Fibroblast of peridontal ligament (primary cell): ENCODE results near the gene SPAG16.

ENCODE experiments used
- DNase-seq: peaks from one replicate; pipeline ENCODE4 v3.0.0-alpha.2; 2010; ENCODE audit errors: extremely low read depth

SPAG16 gene

GRCh38 chr2:214378455-214379103, 1094.3 kb downstream of the SPAG16 start:
- no peak for DNase-seq

- DNase-seq = peak; percentile 13
Observed at GRCh38 chr2:214379227-214379626, 1095.0 kb downstream of the SPAG16 start.

DNA sequence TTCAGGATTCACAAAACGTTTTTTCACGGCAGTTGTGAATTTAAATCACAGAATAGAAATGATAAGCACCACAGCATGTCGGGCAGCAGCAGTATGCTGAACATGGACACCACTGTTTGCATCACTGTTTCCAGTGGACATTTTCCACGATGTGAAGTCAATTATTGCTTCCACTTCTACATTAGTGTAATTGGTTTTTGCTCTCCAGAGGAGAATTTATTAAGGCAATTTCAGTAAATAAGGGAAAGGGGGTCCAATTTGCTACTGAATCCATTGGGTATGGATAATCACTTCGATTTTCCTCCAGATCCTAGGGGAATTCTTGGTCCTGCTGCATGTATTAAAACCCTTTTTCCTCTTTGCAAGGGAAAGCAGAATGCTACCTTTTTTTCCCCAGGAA, 1096.4 kb downstream of the SPAG16 start:
- no peak for DNase-seq

GRCh38 chr2:214382229-214382628, 1098.0 kb downstream of the SPAG16 start:
- DNase-seq = no peak

DNA sequence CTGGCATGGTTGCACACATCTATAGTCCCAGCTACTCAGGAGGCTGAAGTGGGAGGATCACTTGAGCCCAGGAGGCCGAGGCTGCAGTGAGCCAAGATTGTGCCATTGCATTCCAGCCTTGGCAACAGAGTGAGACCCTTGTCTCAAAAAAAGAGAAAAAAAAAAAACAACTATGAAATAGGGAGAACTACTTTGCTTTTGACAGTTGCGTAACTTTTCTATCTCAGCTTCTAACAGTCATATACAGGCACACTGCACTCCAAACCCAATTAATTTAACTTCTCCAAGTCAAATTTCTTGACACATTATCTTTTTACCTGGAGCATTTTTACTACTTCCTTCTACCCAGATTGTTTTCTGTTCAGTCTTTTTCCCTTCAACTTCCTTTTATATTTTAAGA, 1102.5 kb downstream of the SPAG16 start:
- DNase-seq = no peak

GRCh38 chr2:214389334-214389733, 1105.1 kb downstream of the SPAG16 start:
- DNase-seq = no peak

DNA sequence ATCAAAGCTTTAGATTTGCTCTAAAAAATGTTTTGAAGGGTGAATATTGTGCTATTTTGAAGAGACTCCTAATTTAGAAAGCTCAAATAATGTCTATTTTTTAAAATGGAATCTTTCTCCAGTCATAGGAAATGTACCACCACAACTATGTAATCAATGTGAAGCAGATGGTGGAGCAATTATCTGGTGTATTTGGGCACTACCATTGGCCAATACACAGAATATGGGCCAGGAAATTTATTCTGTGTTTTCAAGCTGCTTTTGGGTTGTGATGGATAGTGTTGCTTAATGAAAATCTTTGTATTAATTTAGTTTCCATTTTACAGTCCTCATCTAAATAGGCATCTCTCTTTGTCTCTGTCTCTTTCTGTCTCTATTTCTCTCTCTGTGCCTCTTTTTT, 1109.5 kb downstream of the SPAG16 start:
- DNase-seq = peak; percentile 67

GRCh38 chr2:214395040-214395439, 1110.8 kb downstream of the SPAG16 start:
- peak; percentile 16 for DNase-seq

DNA sequence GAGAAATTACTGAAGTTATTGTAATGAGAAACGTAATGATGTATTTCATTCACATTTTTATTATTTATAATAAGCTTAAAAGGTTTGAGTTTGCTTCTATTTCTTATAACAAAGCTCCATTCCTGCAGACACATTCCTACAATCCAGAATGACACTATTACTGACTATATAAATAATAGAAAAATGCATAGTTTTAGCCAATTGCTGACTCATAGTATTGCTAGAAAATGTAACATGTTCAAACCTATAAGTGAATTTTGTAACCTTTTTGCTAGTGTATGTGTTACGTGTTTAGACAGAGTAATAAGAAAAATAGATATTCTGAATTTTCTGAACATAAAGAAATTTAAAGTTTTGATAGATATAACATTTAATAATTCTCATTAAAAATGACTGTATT, 1117.3 kb downstream of the SPAG16 start:
- peak; percentile 31 for DNase-seq

- peak; percentile 24 for DNase-seq
Observed at GRCh38 chr2:214410128-214410775, 1126.0 kb downstream of the SPAG16 start.

- peak; percentile 86 for DNase-seq
Observed at GRCh38 chr2:214410918-214411554, 1126.8 kb downstream of the SPAG16 start, which contains the start of gene VWC2L. Gene VWC2L (plus strand): TSS chr2:214411054. CDS start chr2:214414194, 3,140 bp downstream.

DNA sequence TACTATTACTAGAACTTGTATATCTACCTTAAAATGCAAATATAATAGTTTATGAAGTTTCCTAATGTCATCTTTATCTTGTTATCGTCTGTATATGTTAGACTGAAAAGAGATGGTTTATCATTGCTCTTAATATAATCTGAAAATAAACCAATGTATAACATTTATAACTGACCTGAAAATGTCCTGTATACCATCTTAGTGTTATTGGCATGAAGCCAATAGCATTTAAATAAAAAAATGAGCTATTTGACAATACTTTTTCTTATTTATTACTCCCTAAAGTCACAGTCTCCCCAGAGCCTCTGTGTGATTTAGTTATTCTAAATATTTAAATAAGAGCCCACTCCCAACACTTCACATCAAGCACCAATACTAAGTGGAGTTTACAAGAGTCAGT, 1128.4 kb downstream of the SPAG16 start:
- DNase-seq = no peak

DNA sequence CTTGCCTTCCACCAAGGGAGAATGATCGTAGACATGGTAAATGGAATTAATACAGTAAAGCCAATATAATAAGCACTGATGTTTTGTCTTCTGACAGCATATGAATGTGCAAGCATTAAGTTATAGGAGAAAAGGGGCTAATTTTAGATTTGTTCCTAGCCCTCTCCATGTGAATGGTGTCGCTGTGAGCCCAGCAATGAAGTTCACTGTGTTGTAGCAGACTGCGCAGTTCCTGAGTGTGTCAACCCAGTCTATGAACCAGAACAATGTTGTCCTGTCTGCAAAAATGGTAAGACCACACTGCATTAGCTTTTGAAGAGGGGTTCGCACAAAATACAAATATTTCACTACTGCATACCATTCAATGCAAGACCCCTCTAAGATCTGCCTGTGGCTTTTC, 1152.2 kb downstream of the SPAG16 start:
- DNase-seq = no peak

DNA sequence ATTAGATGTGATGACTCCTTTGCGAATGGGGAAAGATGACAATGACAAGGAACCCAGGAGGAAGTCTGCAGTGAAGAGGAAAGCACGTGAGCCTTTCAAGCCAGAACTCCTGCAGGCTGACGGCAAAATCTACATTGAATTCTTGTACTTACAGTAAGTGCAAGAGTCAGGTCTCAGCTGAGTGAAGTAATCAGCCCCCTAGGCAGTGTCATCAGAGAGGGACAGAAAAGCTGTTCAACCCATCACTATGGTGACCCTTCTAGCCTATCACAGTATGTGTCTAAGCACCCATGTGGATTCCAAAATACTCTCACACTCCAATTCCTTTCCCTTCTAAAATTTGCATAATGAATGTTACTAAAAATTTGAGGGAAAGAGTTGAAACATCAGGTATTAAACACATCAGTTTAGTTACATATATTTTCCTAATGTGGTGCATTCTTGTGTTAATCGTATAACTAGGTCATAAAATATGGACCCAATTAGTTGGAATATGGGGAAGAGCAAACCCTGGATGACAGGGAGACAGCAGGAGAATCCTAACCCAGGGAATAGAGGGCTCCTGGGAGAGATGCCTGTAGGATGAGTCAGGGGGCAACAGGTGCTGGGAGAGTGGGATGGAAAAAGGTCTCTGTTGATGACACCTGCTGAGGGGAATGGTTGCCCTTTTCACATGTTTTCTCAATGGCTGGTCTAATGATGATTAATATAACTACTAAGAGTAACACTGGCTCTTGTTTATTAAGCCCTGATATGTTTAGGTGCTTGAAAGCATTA, 1166.0 kb downstream of the SPAG16 start:
- no peak for DNase-seq

- DNase-seq = no peak
Observed at GRCh38 chr2:214451516-214452275, 1167.4 kb downstream of the SPAG16 start.
